MCF 10A (cell line): ENCODE measurements around the gene SERPINA3. TPM values are rescaled to one million over a fixed set of nuclear protein-coding genes. Genes with fewer than 3 reads are reported as not detected.

Source experiments
- BruUV-seq: library from RNA; stranded (reverse); fragments of 400-500 nt; replicated peaks from 2 replicates; lab custom pipeline; 2021; lab: Mats Ljungman, UMichigan
- CTCF ChIA-PET: fragments of 300-600 bp; sonication (Branson Sonifier 250); formaldehyde crosslinking; extraction: SDS; loops from one replicate; lab custom pipeline; 2021; ENCODE audit warnings: antibody characterized with exemption, inconsistent platforms; lab: Yijun Ruan, JAX
- POLR2A ChIA-PET: fragments of 300-600, 350-650 bp; sonication (Branson Sonifier 250); formaldehyde crosslinking; extraction: SDS; loops from one replicate; lab custom pipeline; 2020; ENCODE audit warnings: antibody characterized with exemption, inconsistent platforms; lab: Yijun Ruan, JAX
- DNase-seq: peaks from one replicate; pipeline ENCODE4 v3.0.0-alpha.2; 2018; ENCODE audit not compliant: unreplicated experiment
- H3K27ac Mint-ChIP-seq: one replicate; pipeline ENCODE4 v1.8.0; 2022; ENCODE audit warnings: mild to moderate bottlenecking, low read depth, mixed read lengths; ENCODE audit not compliant: unreplicated experiment
- H3K27me3 Mint-ChIP-seq: one replicate; pipeline ENCODE4 v1.8.0; 2022; ENCODE audit warnings: mixed read lengths; ENCODE audit not compliant: insufficient read depth, unreplicated experiment
- H3K36me3 Mint-ChIP-seq: one replicate; pipeline ENCODE4 v1.8.0; 2022; ENCODE audit warnings: mild to moderate bottlenecking, moderate library complexity, mixed read lengths; ENCODE audit not compliant: insufficient read depth, unreplicated experiment
- H3K4me1 Mint-ChIP-seq: one replicate; pipeline ENCODE4 v1.8.0; 2022; ENCODE audit warnings: mixed read lengths; ENCODE audit not compliant: insufficient read depth, unreplicated experiment
- H3K4me3 Mint-ChIP-seq: one replicate; pipeline ENCODE4 v1.8.0; 2022; ENCODE audit warnings: mild to moderate bottlenecking, moderate library complexity, mixed read lengths; ENCODE audit not compliant: unreplicated experiment
- H3K9me3 Mint-ChIP-seq: one replicate; pipeline ENCODE4 v1.8.0; 2022; ENCODE audit warnings: mixed read lengths; ENCODE audit not compliant: unreplicated experiment
- intact Hi-C: fragments of 100-400 bp; cut with micrococcal nuclease; formaldehyde crosslinking; loops from 2 replicates; pipeline ENCODE4 v1.14.1; 2022
- total RNA-seq: library from RNA; stranded (reverse); gene quantifications from 2 replicates; pipeline ENCODE4 v1.2.3, GENCODE V29; 2022
- TF ChIP-seq, protein P1 (sequence below): fragments of 200-600 bp; IDR thresholded peaks from one replicate; pipeline ENCODE4 v1.8.0; 2022; ENCODE audit warnings: antibody characterized with exemption, mild to moderate bottlenecking; ENCODE audit not compliant: unreplicated experiment

The SERPINA3 gene
- total RNA-seq, 1 experiment from 2014 or later = 44.5 TPM

DNA sequence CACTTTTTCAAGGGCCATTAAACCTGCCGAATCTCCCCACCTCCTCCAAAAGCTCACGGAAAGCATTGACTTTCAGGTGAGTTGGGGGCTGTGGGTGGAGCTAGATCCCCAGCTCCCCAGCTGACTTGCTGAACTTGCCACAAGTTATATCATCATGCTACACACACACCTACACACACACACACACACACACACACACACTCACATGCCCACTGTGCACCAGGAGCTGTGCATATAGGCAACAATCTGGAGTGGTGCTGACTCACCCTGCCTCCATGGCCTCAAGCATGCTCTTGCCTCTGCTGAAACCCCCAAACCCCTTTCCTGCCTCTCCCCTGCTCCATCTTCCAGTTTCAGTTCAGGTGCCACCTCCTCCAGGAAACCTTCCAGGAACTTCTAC, 26.1 kb downstream of the SERPINA3 start:
- no peak overlapping the region for H3K27ac Mint-ChIP-seq
- no TSS peak for BruUV-seq
- no peak overlapping the region for H3K4me3 Mint-ChIP-seq
- TF ChIP-seq, protein P1, sequence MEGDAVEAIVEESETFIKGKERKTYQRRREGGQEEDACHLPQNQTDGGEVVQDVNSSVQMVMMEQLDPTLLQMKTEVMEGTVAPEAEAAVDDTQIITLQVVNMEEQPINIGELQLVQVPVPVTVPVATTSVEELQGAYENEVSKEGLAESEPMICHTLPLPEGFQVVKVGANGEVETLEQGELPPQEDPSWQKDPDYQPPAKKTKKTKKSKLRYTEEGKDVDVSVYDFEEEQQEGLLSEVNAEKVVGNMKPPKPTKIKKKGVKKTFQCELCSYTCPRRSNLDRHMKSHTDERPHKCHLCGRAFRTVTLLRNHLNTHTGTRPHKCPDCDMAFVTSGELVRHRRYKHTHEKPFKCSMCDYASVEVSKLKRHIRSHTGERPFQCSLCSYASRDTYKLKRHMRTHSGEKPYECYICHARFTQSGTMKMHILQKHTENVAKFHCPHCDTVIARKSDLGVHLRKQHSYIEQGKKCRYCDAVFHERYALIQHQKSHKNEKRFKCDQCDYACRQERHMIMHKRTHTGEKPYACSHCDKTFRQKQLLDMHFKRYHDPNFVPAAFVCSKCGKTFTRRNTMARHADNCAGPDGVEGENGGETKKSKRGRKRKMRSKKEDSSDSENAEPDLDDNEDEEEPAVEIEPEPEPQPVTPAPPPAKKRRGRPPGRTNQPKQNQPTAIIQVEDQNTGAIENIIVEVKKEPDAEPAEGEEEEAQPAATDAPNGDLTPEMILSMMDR = no peak
- intact Hi-C loops = no loop called here
- POLR2A ChIA-PET = interaction anchor here (0.6 to 1.7 kb wide), 2 partner anchors 10 to 13 kb away, joined by 3 read pairs; no protein-coding TSS in a partner anchor
- CTCF ChIA-PET = interaction anchor here (0.5 kb wide), 1 partner anchor 151 kb away, joined by 3 read pairs; no protein-coding TSS in a partner anchor
- no peaks in the 10 kb centered on the region for H3K36me3 Mint-ChIP-seq
- no peaks in the 10 kb centered on the region for H3K9me3 Mint-ChIP-seq
- DNase-seq = no peak
- no peaks in the 10 kb centered on the region for H3K27me3 Mint-ChIP-seq
- H3K4me1 Mint-ChIP-seq = peaks cover 6% of the 10 kb centered on the region

DNA sequence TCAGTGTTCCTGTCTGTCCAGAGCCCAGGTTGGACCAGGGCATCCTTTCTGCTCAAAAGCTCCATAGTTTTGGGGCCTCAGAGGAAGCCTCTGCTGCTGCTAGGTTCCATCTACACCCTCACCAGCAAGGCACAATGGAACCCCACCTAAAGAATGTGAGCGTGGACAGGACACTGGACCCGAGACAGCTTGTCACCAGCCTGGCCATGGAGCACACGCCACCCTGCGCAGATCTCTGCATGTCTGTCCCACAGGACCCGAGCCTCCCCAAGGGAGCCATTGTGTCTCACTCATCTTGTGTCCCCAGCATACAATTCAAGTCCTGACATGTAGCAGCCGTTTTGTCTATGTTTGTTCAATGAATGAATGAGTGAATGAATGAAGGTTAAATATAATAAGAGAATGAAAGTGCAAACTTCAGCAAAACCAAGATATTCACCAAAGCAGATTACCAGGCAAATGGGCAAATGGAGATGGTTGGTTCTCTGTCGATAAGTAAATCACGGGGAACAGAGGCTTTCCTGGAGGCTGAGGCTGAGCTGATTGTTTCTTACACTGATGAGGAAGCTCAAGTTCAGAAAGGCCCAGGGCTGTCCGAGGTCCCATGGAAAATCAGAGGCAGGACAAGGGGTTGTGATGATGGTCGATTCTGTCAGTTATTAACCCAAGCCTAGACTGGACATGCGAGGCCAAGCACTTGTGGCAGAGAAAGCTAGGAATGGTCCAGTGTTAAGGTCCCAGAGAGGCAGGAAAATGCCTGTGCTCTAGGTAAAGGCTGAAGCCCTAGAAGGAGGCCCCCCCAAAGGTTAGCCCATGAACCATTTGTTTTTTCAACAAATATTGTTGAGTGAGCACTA, 27.0 kb downstream of the SERPINA3 start:
- ChIA-PET POLR2A (interaction anchor here (1.7 kb wide), 1 partner anchor 14 kb away, joined by 3 read pairs; no protein-coding TSS in a partner anchor), CTCF (interaction anchor here (1.1 to 1.3 kb wide), 2 partner anchors 27 to 153 kb away, joined by 3 read pairs; partner anchors contain the start of gene SERPINA3)
- peaks cover 2% of the 10 kb centered on the region for H3K36me3 Mint-ChIP-seq
- H3K27ac Mint-ChIP-seq = no peak overlapping the region
- TF ChIP-seq, protein P1 = no peak
- no peaks in the 10 kb centered on the region for H3K9me3 Mint-ChIP-seq
- H3K27me3 Mint-ChIP-seq = no peaks in the 10 kb centered on the region
- intact Hi-C loops = no loop called here
- peaks cover 6% of the 10 kb centered on the region for H3K4me1 Mint-ChIP-seq
- no TSS peak for BruUV-seq
- no peak overlapping the region for H3K4me3 Mint-ChIP-seq
- DNase-seq = no peak

DNA sequence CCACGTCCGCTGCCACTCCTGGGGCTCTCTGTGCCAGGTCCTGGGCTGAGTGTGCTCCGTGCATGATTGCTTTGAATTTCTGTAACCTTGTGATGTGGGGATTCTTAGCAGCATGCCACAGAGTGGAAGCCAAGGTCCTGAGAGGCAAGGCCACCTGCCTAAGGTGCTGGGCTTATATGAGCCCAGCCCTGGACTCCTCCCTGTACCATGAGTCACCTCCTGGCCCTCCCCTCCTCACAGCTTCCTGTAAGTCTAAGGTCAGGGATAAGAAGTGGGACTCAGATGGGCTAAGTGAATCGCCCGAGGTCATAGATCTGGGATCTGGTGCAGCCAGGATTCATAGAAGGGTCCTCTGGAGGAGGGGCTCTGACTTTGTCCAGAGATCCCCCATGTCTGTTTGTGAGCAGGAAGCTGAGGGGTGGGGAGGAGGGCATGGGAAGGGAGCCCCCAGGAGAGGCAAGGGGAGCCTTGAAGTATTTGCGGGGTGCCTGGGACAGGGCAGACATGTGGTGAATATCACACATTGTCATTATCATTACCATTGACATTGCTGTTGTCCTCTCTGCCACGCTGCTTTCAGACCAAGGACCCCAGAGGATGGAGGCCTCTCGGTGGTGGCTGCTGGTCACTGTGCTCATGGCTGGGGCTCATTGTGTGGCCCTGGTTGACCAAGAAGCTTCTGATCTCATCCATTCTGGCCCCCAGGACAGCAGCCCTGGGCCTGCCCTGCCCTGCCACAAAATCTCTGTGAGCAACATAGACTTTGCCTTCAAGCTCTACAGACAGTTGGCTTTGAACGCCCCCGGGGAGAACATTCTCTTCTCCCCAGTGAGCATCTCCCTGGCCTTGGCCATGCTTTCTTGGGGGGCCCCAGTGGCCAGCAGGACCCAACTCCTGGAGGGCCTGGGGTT, 28.8 kb downstream of the SERPINA3 start:
- H3K9me3 Mint-ChIP-seq = peaks cover 6% of the 10 kb centered on the region
- peaks cover 7% of the 10 kb centered on the region for H3K36me3 Mint-ChIP-seq
- no peak overlapping the region for H3K27ac Mint-ChIP-seq
- BruUV-seq = no TSS peak
- TF ChIP-seq, protein P1 = no peak
- intact Hi-C loops = no loop called here
- no peaks in the 10 kb centered on the region for H3K27me3 Mint-ChIP-seq
- H3K4me1 Mint-ChIP-seq = peaks cover 7% of the 10 kb centered on the region
- POLR2A ChIA-PET = no interaction called here
- DNase-seq = peak; percentile 39
- CTCF ChIA-PET = interaction anchor here (0.6 kb wide), 2 partner anchors 13 to 49 kb away, joined by 3 to 4 read pairs; no protein-coding TSS in a partner anchor
- H3K4me3 Mint-ChIP-seq = no peak overlapping the region
